ENCODE results near the gene CALML6.

Gene CALML6

GRCh38 chr1:1915911-1916840, 1.1 kb downstream of the CALML6 start:
- no peak overlapping the region for H3K27ac ChIP-seq
- no peak for TF ChIP-seq CTCF (conservative IDR thresholded peaks at IDR 0.05)

GRCh38 chr1:1916851-1917251, 1.8 kb downstream of the CALML6 start:
- no peak overlapping the region for H3K27ac ChIP-seq
- no peak for TF ChIP-seq CTCF (conservative IDR thresholded peaks at IDR 0.05)

- H3K27ac ChIP-seq, result no peak overlapping the region
- no peak for TF ChIP-seq CTCF (conservative IDR thresholded peaks at IDR 0.05)
Measured at GRCh38 chr1:1917304-1917976, 2.4 kb downstream of the CALML6 start.

- no peak for TF ChIP-seq CTCF (conservative IDR thresholded peaks at IDR 0.05)
- H3K27ac ChIP-seq, result peak overlapping the region; percentile 76
Measured at GRCh38 chr1:1917995-1918900, 3.2 kb downstream of the CALML6 start.

GRCh38 chr1:1918901-1919303, 3.8 kb downstream of the CALML6 start, which contains the start of gene TMEM52:
Gene TMEM52 (minus strand): TSS chr1:1919279. CDS start chr1:1919265, 14 bp downstream.
- peak within 1 kb of the TSS; percentile 76 for H3K27ac ChIP-seq
- peak; percentile 39 for TF ChIP-seq CTCF (conservative IDR thresholded peaks at IDR 0.05)

- peak overlapping the region; percentile 76 for H3K27ac ChIP-seq
- no peak for TF ChIP-seq CTCF (conservative IDR thresholded peaks at IDR 0.05)
Measured at GRCh38 chr1:1919304-1920056, 4.4 kb downstream of the CALML6 start.
